ENCODE data around the gene HNF4A.

The HNF4A gene

GRCh38 chr20:44392776-44393607 is 37.5 kb downstream of the HNF4A start:
- DNase-seq (ENCODE audit: low read depth): no peak

GRCh38 chr20:44393608-44394451 is 38.3 kb downstream of the HNF4A start:
- DNase-seq (ENCODE audit: low read depth): no peak

- DNase-seq (ENCODE audit: low read depth): no peak
These were observed 38.9 kb downstream of the HNF4A start for GRCh38 chr20:44394452-44394701.

GRCh38 chr20:44394702-44395460 is 39.4 kb downstream of the HNF4A start:
- no peak for DNase-seq (ENCODE audit: low read depth)

GRCh38 chr20:44395461-44396340 is 40.2 kb downstream of the HNF4A start:
- no peak for DNase-seq (ENCODE audit: low read depth)

GRCh38 chr20:44396369-44397130 is 41.1 kb downstream of the HNF4A start:
- no peak for DNase-seq (ENCODE audit: low read depth)

GRCh38 chr20:44398335-44398734 is 42.8 kb downstream of the HNF4A start:
- DNase-seq (ENCODE audit: low read depth): no peak

GRCh38 chr20:44399446-44399845 is 43.9 kb downstream of the HNF4A start:
- no peak for DNase-seq (ENCODE audit: low read depth)

- no peak for DNase-seq (ENCODE audit: low read depth)
These were observed 45.1 kb downstream of the HNF4A start for GRCh38 chr20:44400671-44400969.

- no peak for DNase-seq (ENCODE audit: low read depth)
These were observed 45.7 kb downstream of the HNF4A start for GRCh38 chr20:44400970-44401769.

- DNase-seq (ENCODE audit: low read depth): no peak
These were observed 46.4 kb downstream of the HNF4A start for GRCh38 chr20:44401770-44402390.

GRCh38 chr20:44402391-44403193 is 47.1 kb downstream of the HNF4A start:
- no peak for DNase-seq (ENCODE audit: low read depth)

GRCh38 chr20:44403194-44404112 is 48.0 kb downstream of the HNF4A start:
- no peak for DNase-seq (ENCODE audit: low read depth)

GRCh38 chr20:44404204-44405181 is 49.0 kb downstream of the HNF4A start:
- no peak for DNase-seq (ENCODE audit: low read depth)

GRCh38 chr20:44405257-44405656 is 49.8 kb downstream of the HNF4A start:
- DNase-seq (ENCODE audit: low read depth): no peak

GRCh38 chr20:44405785-44406571 is 50.5 kb downstream of the HNF4A start:
- DNase-seq (ENCODE audit: low read depth): no peak
